ENCODE measurements around the gene EHMT1. TPM values are rescaled to one million over a fixed set of nuclear protein-coding genes. Genes with fewer than 3 reads are reported as not detected.
A peak's percentile ranks its signal among the peaks of the same experiment; 100 is the strongest.

The EHMT1 gene
- total RNA-seq, 6 experiments from 2014 or later: 26.8 to 51.9 (median 36.7) TPM

DNA sequence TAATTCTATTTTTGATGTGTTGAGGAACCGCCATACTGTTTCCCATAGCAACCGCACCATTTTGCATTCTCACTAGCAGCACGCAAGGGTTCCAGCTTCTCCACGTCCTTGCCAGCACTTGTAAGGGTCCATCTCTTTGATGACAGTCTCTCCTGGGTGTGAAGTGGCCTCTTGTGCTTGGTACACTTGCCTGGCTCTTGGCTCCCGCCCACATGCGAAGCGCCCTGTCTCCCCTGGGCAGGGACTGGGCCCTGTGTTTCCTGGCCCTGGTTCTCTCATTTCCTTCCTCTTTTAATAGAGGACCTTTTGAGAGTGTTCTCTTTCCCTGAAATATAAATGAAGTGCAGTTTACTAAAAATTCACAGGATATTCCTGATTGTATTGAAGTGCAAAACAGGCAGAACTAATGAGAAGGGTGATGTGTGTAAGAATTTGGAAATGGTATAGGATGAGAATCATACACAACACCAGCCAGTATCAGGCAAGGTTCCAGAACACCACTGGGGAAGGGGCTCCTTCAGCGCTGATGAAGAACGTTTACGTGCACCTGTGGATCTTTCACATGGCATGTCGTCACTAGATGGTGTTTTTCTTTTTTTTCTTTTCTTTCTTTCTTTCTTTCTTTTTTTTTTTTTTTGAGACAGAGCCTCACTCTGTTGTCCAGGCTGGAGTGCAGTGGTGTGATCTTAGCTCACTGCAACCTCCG, 73.0 kb downstream of the EHMT1 start:
- Histone ChIP-seq H3K36me3 (no peaks in the 10 kb centered on the region), H3K9me3 (no peaks in the 10 kb centered on the region), H3K27ac (no peak overlapping the region), H3K27me3 (no peaks in the 10 kb centered on the region), H3K4me1 (peaks cover 0 to 34% (median 11%) of the 10 kb centered on the region in 4 donors), H3K4me3 (no peak overlapping the region)
- WGBS (ENCODE audit: insufficient coverage, low coverage, low lambda C conversion rate, missing lambda C conversion rate): 73% methylated on average over 8 of the region's 12 CpGs
- DNase-seq: no peak
- intact Hi-C loops (cut with DNase I): no loop called here
- TF ChIP-seq POLR2A (IDR thresholded peaks at IDR 0.05): no peak
- TF ChIP-seq CTCF (IDR thresholded peaks at IDR 0.05): no peak
- peak in 1 of 4 donors; percentile 19 for ATAC-seq

DNA sequence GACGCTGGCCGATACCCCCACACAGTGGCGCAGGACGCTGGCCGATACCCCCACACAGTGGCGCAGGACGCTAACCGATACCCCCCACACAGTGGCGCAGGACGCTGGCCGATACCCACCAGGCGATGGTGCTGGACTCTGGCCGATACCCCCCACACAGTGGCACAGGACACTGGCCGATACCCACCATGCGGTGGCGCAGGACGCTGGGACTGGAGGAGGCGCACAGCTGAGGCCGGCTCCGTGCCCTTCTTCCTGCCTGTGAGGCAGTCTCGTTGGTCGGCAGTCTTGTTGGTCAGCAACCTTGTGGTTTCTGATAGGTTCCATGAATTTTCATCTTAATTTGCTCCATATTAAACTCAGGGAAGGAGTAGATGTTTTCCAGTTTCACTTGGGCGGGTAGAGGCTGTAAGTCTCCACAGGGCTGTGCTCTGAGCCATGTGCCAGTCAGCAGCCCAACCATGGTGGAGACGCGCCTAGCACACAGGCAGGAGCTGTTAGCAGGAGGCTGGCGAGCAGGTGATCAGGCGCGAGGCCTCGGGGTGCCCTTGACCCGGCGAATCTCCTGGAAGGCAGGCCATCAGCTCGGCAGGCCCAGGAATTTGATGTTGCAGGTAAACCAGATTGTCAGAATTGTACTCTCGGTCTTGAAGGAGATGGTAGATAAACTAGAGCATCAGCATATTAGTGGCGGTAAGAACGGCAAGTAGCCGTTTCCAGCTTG, 75.6 kb downstream of the EHMT1 start:
- ATAC-seq: peak in 2 of 4 donors; percentile 17 to 23
- intact Hi-C loops (cut with DNase I): no loop called here
- H3K4me1 ChIP-seq: peaks cover 0 to 29% (median 11%) of the 10 kb centered on the region in 4 donors

DNA sequence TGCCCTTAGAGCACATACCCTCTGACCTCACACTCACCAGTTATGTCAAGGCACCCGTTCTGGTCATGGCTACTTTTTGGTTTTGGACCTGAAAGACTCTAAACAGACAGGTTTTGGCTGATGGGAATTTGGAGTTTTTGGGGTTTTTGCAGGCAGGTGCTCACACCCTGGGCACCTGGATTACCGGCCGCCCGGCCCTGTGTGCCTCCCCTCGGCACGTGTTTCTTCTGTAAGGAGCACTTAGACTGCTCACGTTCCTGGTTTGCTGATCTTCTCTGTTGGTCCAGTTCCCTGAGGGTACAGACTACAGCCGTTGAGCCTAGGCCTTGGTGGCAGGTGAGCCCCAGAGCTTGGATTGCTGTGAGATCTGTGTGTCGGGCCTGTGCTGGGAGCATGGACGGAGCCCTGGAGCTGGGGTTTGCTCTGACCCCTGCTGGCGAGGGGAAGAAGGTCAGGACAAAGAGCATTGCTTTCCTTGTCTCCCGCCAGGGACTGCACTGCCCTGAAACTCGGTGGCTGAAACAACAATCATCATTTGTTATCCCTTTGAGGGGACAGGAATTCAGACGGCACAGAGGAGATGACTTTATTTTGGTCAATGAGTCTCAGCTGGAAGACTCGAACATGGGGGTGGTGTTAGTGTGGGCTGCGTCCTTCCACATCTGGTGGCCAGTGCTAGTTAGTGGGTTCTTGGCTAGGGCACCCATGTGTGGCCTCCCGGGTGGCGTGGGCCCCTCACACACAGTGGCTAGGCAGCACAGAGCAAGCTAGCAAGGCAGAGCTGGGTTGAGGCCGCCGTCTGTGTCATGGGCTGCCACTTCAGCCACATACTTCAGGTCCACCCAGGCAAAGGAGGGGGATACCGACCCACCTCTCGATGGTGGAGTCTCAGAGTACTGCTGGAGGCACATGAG, 76.4 kb downstream of the EHMT1 start:
- DNase-seq (peak; percentile 65 to 71 (median 70)), ATAC-seq (peak; percentile 93 to 97 (median 96))
- Histone ChIP-seq H3K27ac (peak overlapping the region in 1 of 3 donors; percentile 4), H3K4me3 (no peak overlapping the region), H3K9me3 (no peaks in the 10 kb centered on the region), H3K27me3 (no peaks in the 10 kb centered on the region), H3K36me3 (no peaks in the 10 kb centered on the region), H3K4me1 (peaks cover 0 to 25% (median 11%) of the 10 kb centered on the region in 4 donors)
- TF ChIP-seq POLR2A (IDR thresholded peaks at IDR 0.05): no peak
- peak; percentile 63 to 77 (median 69) for TF ChIP-seq CTCF (IDR thresholded peaks at IDR 0.05)
- intact Hi-C loops (cut with DNase I): no loop called here
- 51% methylated on average over 12 of the region's 22 CpGs for WGBS (ENCODE audit: insufficient coverage, low coverage, low lambda C conversion rate, missing lambda C conversion rate)

More for the DNA sequence above, 75.6 kb downstream of the EHMT1 start:
- Histone ChIP-seq H3K27ac (no peak overlapping the region), H3K36me3 (no peaks in the 10 kb centered on the region), H3K4me3 (no peak overlapping the region), H3K27me3 (no peaks in the 10 kb centered on the region), H3K9me3 (no peaks in the 10 kb centered on the region)
- TF ChIP-seq POLR2A (IDR thresholded peaks at IDR 0.05) (no peak), CTCF (IDR thresholded peaks at IDR 0.05) (no peak)
- no peak for DNase-seq
- WGBS (ENCODE audit: insufficient coverage, low coverage, low lambda C conversion rate, missing lambda C conversion rate): 75% methylated on average over 15 of the region's 36 CpGs

- no peak overlapping the region for H3K27ac ChIP-seq
- WGBS (ENCODE audit: insufficient coverage, low coverage, low lambda C conversion rate, missing lambda C conversion rate): 73% methylated on average over 12 of the region's 12 CpGs
- intact Hi-C loops (cut with DNase I): no loop called here
- no peaks in the 10 kb centered on the region for H3K9me3 ChIP-seq
- ATAC-seq (no peak), DNase-seq (no peak)
- peaks cover 0 to 16% (median 7%) of the 10 kb centered on the region in 4 donors for H3K4me1 ChIP-seq
- no peak overlapping the region for H3K4me3 ChIP-seq
- TF ChIP-seq CTCF (IDR thresholded peaks at IDR 0.05) (no peak), POLR2A (IDR thresholded peaks at IDR 0.05) (no peak)
- H3K36me3 ChIP-seq: no peaks in the 10 kb centered on the region
- no peaks in the 10 kb centered on the region for H3K27me3 ChIP-seq
Measured at GRCh38 chr9:137696136-137696925, 77.5 kb downstream of the EHMT1 start.

Measured in right lobe of liver (tissue), 6 donors.